ENCODE results near the gene MATN1.

Gene MATN1

DNA sequence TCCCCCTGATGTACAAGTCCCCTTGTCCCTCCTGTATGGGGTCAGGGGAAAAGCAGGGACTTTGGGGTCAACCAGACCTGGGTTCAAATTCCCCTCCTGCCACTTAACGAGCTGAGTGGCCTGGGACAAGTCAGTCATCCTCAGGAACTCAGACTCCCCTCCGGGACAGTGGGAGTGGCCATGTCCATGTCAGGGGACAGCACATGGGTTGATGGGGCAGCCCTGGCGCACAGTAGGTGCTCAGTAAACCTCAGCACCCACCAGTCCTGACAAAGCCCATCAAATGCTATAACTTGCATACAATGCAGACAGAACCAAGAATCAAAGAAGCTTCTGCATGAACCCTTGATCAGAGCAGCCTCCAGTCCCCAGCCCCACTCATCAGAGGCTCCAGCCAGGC, 30.0 kb downstream of the MATN1 start:
- Histone ChIP-seq H3K27ac (replicated peaks) (no peak overlapping the region), H3K4me3 (replicated peaks; ENCODE audit: insufficient read depth, low read length) (no peak overlapping the region), H3K27me3 (ENCODE audit: insufficient read depth, poor library complexity, severe bottlenecking) (peaks cover 2% of the 10 kb centered on the region)
- no peak for DNase-seq (ENCODE audit: low read depth in 1 of 2, low spot score in 1 of 2)
- no peak for TF ChIP-seq REST (IDR thresholded peaks at IDR 0.05; ENCODE audit: insufficient replicate concordance, low read depth)

DNA sequence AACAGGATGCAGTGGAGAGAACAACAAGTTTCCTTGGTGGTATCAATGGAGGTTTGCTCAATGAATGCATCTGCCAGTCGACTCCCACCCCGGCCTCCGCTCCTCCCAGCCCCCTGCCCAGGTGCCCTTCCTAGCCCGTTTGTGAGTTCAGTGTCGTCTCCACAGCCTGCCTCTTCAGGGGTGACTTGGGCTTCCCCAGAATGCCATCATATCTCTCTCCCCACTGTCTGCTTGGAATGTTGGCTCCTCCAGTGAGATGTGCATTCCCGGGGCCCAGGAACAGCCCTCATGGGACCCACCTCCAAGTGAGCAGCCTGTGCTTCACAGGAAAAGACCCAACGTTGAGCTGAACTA, 30.5 kb downstream of the MATN1 start:
- Histone ChIP-seq H3K27me3 (ENCODE audit: insufficient read depth, poor library complexity, severe bottlenecking) (peaks cover 2% of the 10 kb centered on the region), H3K27ac (replicated peaks) (no peak overlapping the region), H3K4me3 (replicated peaks; ENCODE audit: insufficient read depth, low read length) (no peak overlapping the region)
- no peak for TF ChIP-seq SPI1 (IDR thresholded peaks at IDR 0.05; ENCODE audit: borderline replicate concordance, low read depth)
- no peak for TF ChIP-seq GABPA (IDR thresholded peaks at IDR 0.05; ENCODE audit: low read depth)
- TF ChIP-seq POLR2AphosphoS5 (IDR thresholded peaks at IDR 0.05; ENCODE audit: low read depth) = no peak
- no peak for TF ChIP-seq REST (IDR thresholded peaks at IDR 0.05; ENCODE audit: insufficient replicate concordance, low read depth)
- TF ChIP-seq, protein P1, sequence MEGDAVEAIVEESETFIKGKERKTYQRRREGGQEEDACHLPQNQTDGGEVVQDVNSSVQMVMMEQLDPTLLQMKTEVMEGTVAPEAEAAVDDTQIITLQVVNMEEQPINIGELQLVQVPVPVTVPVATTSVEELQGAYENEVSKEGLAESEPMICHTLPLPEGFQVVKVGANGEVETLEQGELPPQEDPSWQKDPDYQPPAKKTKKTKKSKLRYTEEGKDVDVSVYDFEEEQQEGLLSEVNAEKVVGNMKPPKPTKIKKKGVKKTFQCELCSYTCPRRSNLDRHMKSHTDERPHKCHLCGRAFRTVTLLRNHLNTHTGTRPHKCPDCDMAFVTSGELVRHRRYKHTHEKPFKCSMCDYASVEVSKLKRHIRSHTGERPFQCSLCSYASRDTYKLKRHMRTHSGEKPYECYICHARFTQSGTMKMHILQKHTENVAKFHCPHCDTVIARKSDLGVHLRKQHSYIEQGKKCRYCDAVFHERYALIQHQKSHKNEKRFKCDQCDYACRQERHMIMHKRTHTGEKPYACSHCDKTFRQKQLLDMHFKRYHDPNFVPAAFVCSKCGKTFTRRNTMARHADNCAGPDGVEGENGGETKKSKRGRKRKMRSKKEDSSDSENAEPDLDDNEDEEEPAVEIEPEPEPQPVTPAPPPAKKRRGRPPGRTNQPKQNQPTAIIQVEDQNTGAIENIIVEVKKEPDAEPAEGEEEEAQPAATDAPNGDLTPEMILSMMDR (IDR thresholded peaks at IDR 0.05; ENCODE audit: insufficient read depth, low read length) = no peak
- no peak for DNase-seq (ENCODE audit: low read depth in 1 of 2, low spot score in 1 of 2)

DNA sequence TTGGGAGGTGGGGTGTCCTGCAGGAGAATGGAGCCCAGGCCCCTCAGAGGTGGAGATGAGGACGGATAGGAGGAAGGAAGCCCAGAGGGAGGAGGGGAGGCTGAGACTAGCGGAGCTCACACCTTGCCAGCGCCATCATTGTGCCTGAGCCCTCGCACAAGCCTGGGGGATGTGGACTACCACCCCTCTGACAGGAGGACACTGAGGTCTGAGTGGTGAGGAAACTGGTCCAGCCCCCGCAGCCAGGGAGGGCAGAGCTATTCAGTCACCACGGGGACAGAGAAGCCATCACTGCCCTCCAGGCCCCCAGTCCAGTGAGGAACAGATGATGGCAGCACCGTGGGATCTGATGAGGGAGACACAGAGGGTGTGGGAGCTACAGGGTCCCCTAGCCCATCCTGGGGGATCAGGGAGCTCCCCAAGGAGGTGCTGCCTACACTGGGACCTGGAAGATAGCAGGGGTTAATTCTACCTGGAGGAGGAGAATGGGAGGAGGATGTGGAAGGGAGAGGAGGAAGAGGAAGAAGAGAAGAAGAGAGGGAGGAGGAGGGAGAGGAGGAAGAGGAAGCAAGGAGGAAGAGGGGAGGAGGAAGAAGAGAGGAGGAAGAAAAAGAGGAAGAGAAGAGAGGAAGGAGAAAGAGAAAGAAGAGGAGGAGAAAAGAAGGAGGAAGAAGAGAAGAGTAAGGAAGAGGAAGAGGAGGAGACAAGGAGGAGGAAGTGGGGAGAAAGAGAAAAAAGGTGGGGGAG, 31.0 kb downstream of the MATN1 start:
- DNase-seq (ENCODE audit: low read depth in 1 of 2, low spot score in 1 of 2) = no peak
- Histone ChIP-seq H3K27ac (replicated peaks) (no peak overlapping the region), H3K4me3 (replicated peaks; ENCODE audit: insufficient read depth, low read length) (no peak overlapping the region), H3K27me3 (ENCODE audit: insufficient read depth, poor library complexity, severe bottlenecking) (peaks cover 2% of the 10 kb centered on the region)
- TF ChIP-seq GABPA (IDR thresholded peaks at IDR 0.05; ENCODE audit: low read depth) (no peak), REST (IDR thresholded peaks at IDR 0.05; ENCODE audit: insufficient replicate concordance, low read depth) (no peak), POLR2AphosphoS5 (IDR thresholded peaks at IDR 0.05; ENCODE audit: low read depth) (no peak), SPI1 (IDR thresholded peaks at IDR 0.05; ENCODE audit: borderline replicate concordance, low read depth) (no peak)
- TF ChIP-seq, protein P1 (IDR thresholded peaks at IDR 0.05; ENCODE audit: insufficient read depth, low read length) = no peak
